H1 (cell line): ENCODE data around the gene MECR. TPM values are rescaled to one million over a fixed set of nuclear protein-coding genes. Genes with fewer than 3 reads are reported as not detected.
A peak's percentile ranks its signal among the peaks of the same experiment; 100 is the strongest.

Experiments used
- CTCF ChIA-PET: fragments of 300-600 bp; sonication (Branson Sonifier 250); formaldehyde crosslinking; loops from one replicate; lab custom pipeline; 2021; ENCODE audit not compliant: partially characterized antibody; lab: Charles Lee
- POLR2A ChIA-PET: fragments of 300-600 bp; sonication (Branson Sonifier 250); formaldehyde crosslinking; loops from one replicate; lab custom pipeline; 2021; ENCODE audit warnings: inconsistent platforms; ENCODE audit not compliant: partially characterized antibody; lab: Charles Lee
- DNase-seq, 2 experiments: peaks; one replicate each; pipeline versions ENCODE4 v3.0.0 to v3.0.0-alpha.2; 2010 to 2022; ENCODE audit warnings: low spot score in 2 of 2, low read depth in 1 of 2, mixed read lengths in 1 of 2
- FAIRE-seq: peaks from 2 replicates; lab custom pipeline; 2011; peaks lifted over from hg19 to GRCh38; lab: Jason Lieb, UNC
- H2AFZ ChIP-seq: 2 replicates; pipeline ENCODE4 v1.8.1; 2012; ENCODE audit warnings: low read length, inconsistent platforms
- H2AK5ac ChIP-seq: 2 replicates; pipeline ENCODE4 v1.6.1; 2013; ENCODE audit warnings: low read depth, low read length
- H2BK120ac ChIP-seq: replicated peaks from 2 replicates; pipeline ENCODE3; 2013; ENCODE audit warnings: low read depth, low read length, inconsistent platforms
- H2BK12ac ChIP-seq: 2 replicates; pipeline ENCODE4 v1.6.1; 2013; ENCODE audit warnings: low read depth, low read length
- H2BK15ac ChIP-seq: 2 replicates; pipeline ENCODE4 v1.6.1; 2013; ENCODE audit warnings: low read length
- H2BK20ac ChIP-seq: 2 replicates; pipeline ENCODE4 v1.6.1; 2013; ENCODE audit warnings: low read length
- H2BK5ac ChIP-seq: 2 replicates; pipeline ENCODE4 v1.6.1; 2013; ENCODE audit warnings: low read depth, low read length
- H3K14ac ChIP-seq: 2 replicates; pipeline ENCODE4 v1.6.1; 2013; ENCODE audit warnings: inconsistent platforms; ENCODE audit not compliant: insufficient read length
- H3K18ac ChIP-seq: 2 replicates; pipeline ENCODE4 v1.6.1; 2013; ENCODE audit warnings: low read length; ENCODE audit errors: extremely low read depth
- H3K23ac ChIP-seq: 2 replicates; pipeline ENCODE4 v1.6.1; 2013; ENCODE audit warnings: inconsistent platforms; ENCODE audit not compliant: insufficient read length
- H3K23me2 ChIP-seq: 2 replicates; pipeline ENCODE4 v1.6.1; 2013; ENCODE audit warnings: low read depth, low read length
- H3K27ac ChIP-seq: 2 replicates; pipeline ENCODE4 v1.6.1; 2011; ENCODE audit warnings: low read depth, low read length, inconsistent platforms
- H3K27me3 ChIP-seq, 4 experiments: replicated peaks in 1 of 4; 1 replicate in 1 of 4; 2 replicates in 3 of 4; pipeline versions ENCODE4 v1.6.1 to v1.8.1; 2011 to 2013; ENCODE audit warnings: low read length in 3 of 4, mild to moderate bottlenecking in 3 of 4, inconsistent platforms in 2 of 4, mixed read lengths in 2 of 4, moderate library complexity in 1 of 4; ENCODE audit not compliant: control insufficient read depth in 3 of 4, insufficient read depth in 3 of 4; ENCODE audit errors: extremely low read depth in 1 of 4
- H3K36me3 ChIP-seq, 4 experiments: 2 replicates each; pipeline versions ENCODE4 v1.6.1 to v1.8.1; 2011 to 2013; ENCODE audit warnings: mild to moderate bottlenecking in 4 of 4, low read length in 3 of 4, moderate library complexity in 2 of 4, control low read depth in 1 of 4, inconsistent platforms in 1 of 4; ENCODE audit not compliant: insufficient read depth in 4 of 4, control insufficient read depth in 2 of 4
- H3K4ac ChIP-seq: replicated peaks from 2 replicates; pipeline ENCODE3; 2013; ENCODE audit warnings: low read length, low read depth, mixed read lengths, inconsistent platforms; ENCODE audit not compliant: insufficient read length
- H3K4me1 ChIP-seq, 4 experiments: replicated peaks in 1 of 4; 1 replicate in 1 of 4; 2 replicates in 3 of 4; pipeline versions ENCODE4 v1.6.1 to v1.8.1; 2011 to 2013; ENCODE audit warnings: low read length in 3 of 4, inconsistent platforms in 2 of 4, mixed read lengths in 1 of 4; ENCODE audit not compliant: insufficient read depth in 4 of 4, control insufficient read depth in 3 of 4
- H3K4me2 ChIP-seq, 2 experiments: 2 replicates each; pipeline versions ENCODE4 v1.6.1 to v1.8.1; 2011 to 2013; ENCODE audit warnings: low read depth in 2 of 2, low read length in 2 of 2, control low read depth in 1 of 2, inconsistent platforms in 1 of 2, mild to moderate bottlenecking in 1 of 2; ENCODE audit not compliant: insufficient read depth in 1 of 2
- H3K4me3 ChIP-seq, 4 experiments: fragments of 200-600, 300-600 bp in 1 of 4; sonication (generic), shearing (Covaris generic), sonication (Bioruptor Twin) in 1 of 4; 2 replicates each; pipeline versions ENCODE4 v1.5.1 to v1.8.1; 2011 to 2016; ENCODE audit warnings: low read length in 4 of 4, low read depth in 3 of 4, control low read depth in 2 of 4, inconsistent platforms in 2 of 4, mild to moderate bottlenecking in 2 of 4, mixed read lengths in 1 of 4, moderate library complexity in 1 of 4; ENCODE audit not compliant: insufficient read depth in 2 of 4; ENCODE audit errors: extremely low read depth in 1 of 4
- H3K56ac ChIP-seq: replicated peaks from 2 replicates; pipeline ENCODE3; 2013; ENCODE audit warnings: low read depth, mild to moderate bottlenecking, mixed read lengths, low read length, inconsistent platforms; ENCODE audit not compliant: insufficient read length
- H3K79me1 ChIP-seq: 2 replicates; pipeline ENCODE4 v1.6.1; 2013; ENCODE audit warnings: low read depth, low read length, control low read depth
- H3K79me2 ChIP-seq, 2 experiments: 2 replicates each; pipeline versions ENCODE4 v1.6.1 to v1.8.1; 2012 to 2013; ENCODE audit warnings: low read length in 2 of 2, mild to moderate bottlenecking in 2 of 2, inconsistent platforms in 1 of 2; ENCODE audit not compliant: insufficient read depth in 2 of 2, control insufficient read depth in 1 of 2
- H3K9ac ChIP-seq, 4 experiments: replicated peaks in 1 of 4; 1 replicate in 1 of 4; 2 replicates in 3 of 4; pipeline versions ENCODE4 v1.6.1 to v1.8.1; 2011 to 2013; ENCODE audit warnings: low read depth in 3 of 4, low read length in 3 of 4, control low read depth in 2 of 4, mild to moderate bottlenecking in 2 of 4, moderate library complexity in 2 of 4, inconsistent platforms in 1 of 4; ENCODE audit errors: extremely low read depth in 1 of 4
- H3K9me3 ChIP-seq, 2 experiments: 2 replicates each; pipeline versions ENCODE4 v1.6.1 to v1.8.1; 2012 to 2013; ENCODE audit warnings: mild to moderate bottlenecking in 2 of 2, moderate library complexity in 2 of 2, control low read depth in 1 of 2, inconsistent platforms in 1 of 2, low read depth in 1 of 2, low read length in 1 of 2, mixed read lengths in 1 of 2; ENCODE audit not compliant: insufficient read depth in 2 of 2
- H4K20me1 ChIP-seq, 2 experiments: replicated peaks in 1 of 2; 2 replicates each; pipeline versions ENCODE3 to v1.8.1; 2011 to 2013; ENCODE audit warnings: inconsistent platforms in 2 of 2, low read length in 2 of 2, mild to moderate bottlenecking in 1 of 2; ENCODE audit not compliant: insufficient read depth in 2 of 2, control insufficient read depth in 1 of 2
- H4K5ac ChIP-seq: 2 replicates; pipeline ENCODE4 v1.6.1; 2013; ENCODE audit warnings: low read length, low read depth, mixed read lengths, inconsistent platforms; ENCODE audit not compliant: insufficient read length
- H4K8ac ChIP-seq: 2 replicates; pipeline ENCODE4 v1.8.0; 2013; ENCODE audit warnings: mild to moderate bottlenecking, moderate library complexity, low read length, inconsistent platforms; ENCODE audit not compliant: insufficient read depth; ENCODE audit errors: extremely low read depth
- H4K91ac ChIP-seq: replicated peaks from 2 replicates; pipeline ENCODE3; 2013; ENCODE audit warnings: low read length, mixed read lengths, inconsistent platforms; ENCODE audit not compliant: insufficient read length
- CBX8 ChIP-seq: fragments of 300-800, 300-1000 bp; sonication (generic); IDR thresholded peaks from 2 replicates; pipeline ENCODE4 v1.7.1; 2016; ENCODE audit warnings: low read depth, low read length, borderline replicate concordance
- CHD1 ChIP-seq: IDR thresholded peaks from 2 replicates; pipeline ENCODE4 v1.6.1; 2012; ENCODE audit warnings: low read depth, low read length, improper control_type of control experiment
- EZH2 ChIP-seq: fragments of 200-600 bp; sonication (generic); IDR thresholded peaks from 2 replicates; pipeline ENCODE4 v1.7.1; 2012; ENCODE audit warnings: low read depth, mild to moderate bottlenecking, moderate library complexity, low read length, inconsistent platforms; ENCODE audit not compliant: severe bottlenecking
- NRF1 ChIP-seq: IDR thresholded peaks from 2 replicates; pipeline ENCODE4 v1.6.1; 2011; ENCODE audit warnings: mild to moderate bottlenecking, low read depth, low read length, improper control_type of control experiment
- RNF2 ChIP-seq: fragments of 200-900, 300-1000 bp; sonication (generic); IDR thresholded peaks from 2 replicates; pipeline ENCODE4 v1.7.1; 2016; ENCODE audit warnings: borderline replicate concordance, low read depth, mild to moderate bottlenecking, antibody characterized with exemption, low read length; ENCODE audit not compliant: poor library complexity, severe bottlenecking; ENCODE audit errors: missing control alignments
- SIN3A ChIP-seq, 2 experiments: IDR thresholded peaks in 1 of 2; conservative IDR thresholded peaks in 1 of 2; 2 replicates each; pipeline ENCODE4 v1.6.1; 2011 to 2012; ENCODE audit warnings: low read length in 2 of 2, improper control_type of control experiment in 1 of 2, low read depth in 1 of 2, mild to moderate bottlenecking in 1 of 2
- SRF ChIP-seq: IDR thresholded peaks from 2 replicates; pipeline ENCODE4 v1.6.1; 2011; ENCODE audit warnings: mild to moderate bottlenecking, low read depth, low read length, moderate library complexity
- TEAD4 ChIP-seq: IDR thresholded peaks from 2 replicates; pipeline ENCODE4 v1.6.1; 2012; ENCODE audit warnings: low read depth, low read length, inconsistent platforms, mixed read lengths
- YY1 ChIP-seq: IDR thresholded peaks from 2 replicates; pipeline ENCODE4 v1.6.1; 2011; ENCODE audit warnings: low read depth, mild to moderate bottlenecking, low read length
- WGBS, 2 experiments: shearing (Covaris generic) in 1 of 2; methylation state at CpG; one replicate each; pipeline versions ENCODE4 v1.1.6 to v1.1.7; 2013 to 2015; ENCODE audit warnings: low lambda C conversion rate in 2 of 2, mixed read lengths in 2 of 2, inconsistent platforms in 1 of 2, low coverage in 1 of 2, missing lambda C conversion rate in 1 of 2; ENCODE audit not compliant: insufficient replicate concordance in 2 of 2, insufficient coverage in 1 of 2, insufficient read length in 1 of 2; ENCODE audit errors: extremely low coverage in 1 of 2, missing lambda C conversion rate in 1 of 2; 5-methylcytosine and 5-hydroxymethylcytosine counted together
- polyA plus RNA-seq, 7 experiments: library from polyadenylated mRNA; depleted of rRNA in 3 of 7; stranded (reverse) in 5 of 7; unstranded in 2 of 7; fragments of >200 nt in 5 of 7; fragments of 200-250 nt in 2 of 7; gene quantifications; 1 replicate in 5 of 7; 2 replicates in 1 of 7; 4 replicates in 1 of 7; pipeline versions ENCODE4 v1.2.1 to v1.2.3, GENCODE V29; 2011 to 2013; ENCODE audit warnings: missing spikeins in 2 of 7, mixed read lengths in 2 of 7
- total RNA-seq: library from RNA; stranded (reverse); fragmentation: NEBNext Ultra II Directional; extraction: Animal tissue kit (Norgen Biotek cat#: 25700); gene quantifications from 2 replicates; pipeline ENCODE4 v1.2.1, GENCODE V29; 2021
- TF ChIP-seq, protein P1 (sequence below): IDR thresholded peaks from 2 replicates; pipeline ENCODE4 v1.6.1; 2011; ENCODE audit warnings: low read length, improper control_type of control experiment
- TF ChIP-seq, protein P2 (sequence below): IDR thresholded peaks from 2 replicates; pipeline ENCODE4 v1.6.1; 2012; ENCODE audit warnings: inconsistent platforms

MECR gene
- total and polyA plus RNA-seq, 2 of the 8 experiments (the other 6 are each of a cell fraction or from before 2014, with no cell fraction given), result 24.2 to 24.4 TPM

DNA sequence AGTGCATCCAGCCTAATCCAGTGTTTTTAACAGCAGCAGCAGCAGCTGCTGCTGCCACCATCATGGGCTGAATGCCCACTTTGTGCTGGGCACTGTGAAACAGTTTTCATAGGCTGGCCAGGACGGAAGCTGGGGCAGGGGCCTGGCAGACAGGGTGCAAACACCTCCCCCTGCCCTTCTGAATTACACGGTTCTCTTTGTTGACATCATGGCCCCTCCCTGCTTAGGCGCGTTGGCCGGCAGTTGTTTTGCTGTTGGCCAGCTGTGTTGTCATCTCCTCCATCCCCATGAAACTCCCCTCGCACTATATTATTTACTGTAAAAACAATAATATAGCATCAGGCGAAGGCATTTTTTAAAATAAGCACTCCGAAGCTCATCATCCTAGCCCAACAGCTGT lies 38.6 kb upstream of the MECR start:
- 87% methylated on average over 8 of the region's 8 CpGs; no CpG with 5 or more reads in 1 of the 2 experiments for WGBS, 2 experiments
- no peaks in the 10 kb centered on the region for H3K23me2 ChIP-seq
- H3K27ac ChIP-seq, result no peak overlapping the region
- TF ChIP-seq RNF2 (no peak), NRF1 (no peak), CHD1 (no peak), TEAD4 (no peak), CBX8 (no peak), SRF (no peak), YY1 (no peak), SIN3A (conservative IDR thresholded peaks at IDR 0.05 in 1 of 2, IDR thresholded peaks at IDR 0.05 in 1 of 2; ENCODE audit: low read depth in 1 of 2, low read length in 2 of 2) (no peak), EZH2 (no peak)
- TF ChIP-seq, protein P1, sequence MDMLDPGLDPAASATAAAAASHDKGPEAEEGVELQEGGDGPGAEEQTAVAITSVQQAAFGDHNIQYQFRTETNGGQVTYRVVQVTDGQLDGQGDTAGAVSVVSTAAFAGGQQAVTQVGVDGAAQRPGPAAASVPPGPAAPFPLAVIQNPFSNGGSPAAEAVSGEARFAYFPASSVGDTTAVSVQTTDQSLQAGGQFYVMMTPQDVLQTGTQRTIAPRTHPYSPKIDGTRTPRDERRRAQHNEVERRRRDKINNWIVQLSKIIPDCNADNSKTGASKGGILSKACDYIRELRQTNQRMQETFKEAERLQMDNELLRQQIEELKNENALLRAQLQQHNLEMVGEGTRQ, result no peak
- TF ChIP-seq, protein P2, sequence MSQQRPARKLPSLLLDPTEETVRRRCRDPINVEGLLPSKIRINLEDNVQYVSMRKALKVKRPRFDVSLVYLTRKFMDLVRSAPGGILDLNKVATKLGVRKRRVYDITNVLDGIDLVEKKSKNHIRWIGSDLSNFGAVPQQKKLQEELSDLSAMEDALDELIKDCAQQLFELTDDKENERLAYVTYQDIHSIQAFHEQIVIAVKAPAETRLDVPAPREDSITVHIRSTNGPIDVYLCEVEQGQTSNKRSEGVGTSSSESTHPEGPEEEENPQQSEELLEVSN, result no peak

More for the DNA sequence above, 38.6 kb upstream of the MECR start:
- no peak overlapping the region for H2BK120ac ChIP-seq
- no peak for DNase-seq
- no peak overlapping the region for H4K8ac ChIP-seq
- no peak overlapping the region for H2BK20ac ChIP-seq
- ChIA-PET POLR2A (interaction anchor here (1.2 kb wide), 1 partner anchor 14 kb away, joined by 5 read pairs; no protein-coding TSS in a partner anchor), CTCF (interaction anchor here (0.5 to 3.5 kb wide), 8 partner anchors 9 to 434 kb away, joined by 3 to 9 read pairs (median 4); no protein-coding TSS in a partner anchor)
- H2AK5ac ChIP-seq, result 0 out of 2 replicates have a peak overlapping the region, but pooled peaks have one; percentile 61
- H2AFZ ChIP-seq, result no peak overlapping the region
- no peak overlapping the region for H3K4ac ChIP-seq
- H3K27me3 ChIP-seq, result no peaks in the 10 kb centered on the region
- peaks cover 6 to 15% (median 11%) of the 10 kb centered on the region in 4 experiments for H3K4me1 ChIP-seq
- H4K5ac ChIP-seq, result no peak overlapping the region
- H3K14ac ChIP-seq, result no peak overlapping the region
- H3K56ac ChIP-seq, result no peak overlapping the region
- no peak overlapping the region for H3K9ac ChIP-seq
- no peak for FAIRE-seq
- H3K9me3 ChIP-seq, result no peaks in the 10 kb centered on the region; a peak in 1 of 4 replicates
- no peak overlapping the region for H2BK12ac ChIP-seq
- H2BK15ac ChIP-seq, result no peak overlapping the region
- H4K20me1 ChIP-seq, result no peaks in the 10 kb centered on the region
- no peak overlapping the region for H3K23ac ChIP-seq
- no peak overlapping the region for H3K4me3 ChIP-seq
- no peaks in the 10 kb centered on the region for H3K79me1 ChIP-seq
- H2BK5ac ChIP-seq, result no peak overlapping the region
- no peak overlapping the region for H3K18ac ChIP-seq
- H3K4me2 ChIP-seq, result no peak overlapping the region
- H3K36me3 ChIP-seq, result no peaks in the 10 kb centered on the region
- no peak overlapping the region for H4K91ac ChIP-seq
- H3K79me2 ChIP-seq, result no peaks in the 10 kb centered on the region
